PFSK-1 (cell line): ENCODE measurements around the gene WLS.

ENCODE experiments used
- POLR2AphosphoS5 ChIP-seq: IDR thresholded peaks from 2 replicates; pipeline ENCODE4 v1.6.1; 2012; ENCODE audit warnings: low read depth, mild to moderate bottlenecking, control low read depth, low read length, moderate library complexity
- REST ChIP-seq, 2 experiments: IDR thresholded peaks; 2 replicates each; pipeline versions ENCODE4 v1.6.1 to v1.8.0; 2011 to 2012; ENCODE audit warnings: low read depth in 2 of 2, low read length in 2 of 2, control low read depth in 1 of 2, inconsistent platforms in 1 of 2, mild to moderate bottlenecking in 1 of 2, moderate library complexity in 1 of 2; ENCODE audit not compliant: insufficient read depth in 1 of 2

GRCh38 chr1:68217618-68218017 lies 14.7 kb downstream of the WLS start:
- no peak for TF ChIP-seq POLR2AphosphoS5
- no peak for TF ChIP-seq REST (IDR thresholded peaks at IDR 0.05; ENCODE audit: insufficient read depth in 1 of 2, low read depth in 2 of 2, low read length in 2 of 2)
